Tibial artery (tissue), 4 donors: ENCODE data around the gene NADSYN1.

ENCODE experiments used
- DNase-seq, 2 donors: peaks; one replicate each; pipeline ENCODE4 v3.0.0-alpha.2; 2019
- H3K27ac ChIP-seq, 2 donors: fragments of 200-600 bp; sonication (generic) in 1 of 2; 1 replicate in 1 of 2; 2 replicates in 1 of 2; pipeline ENCODE4 v1.5.1; 2018 to 2019; ENCODE audit warnings: mild to moderate bottlenecking in 1 of 2
- H3K27me3 ChIP-seq, 2 donors: fragments of 200-600 bp; sonication (generic) in 1 of 2; one replicate each; pipeline versions ENCODE4 v1.5.1 to v1.6.0; 2016 to 2019
- H3K36me3 ChIP-seq, 3 donors: fragments of 200-600 bp; sonication (generic) in 2 of 3; one replicate each; pipeline ENCODE4 v1.5.1; 2016 to 2019; ENCODE audit warnings: mild to moderate bottlenecking in 2 of 3
- H3K4me1 ChIP-seq, 4 donors: fragments of 200-600 bp; sonication (generic) in 2 of 4; 1 replicate in 3 of 4; 2 replicates in 1 of 4; pipeline ENCODE4 v1.5.1; 2016 to 2019
- H3K4me3 ChIP-seq, 2 donors: fragments of 200-600 bp; sonication (generic) in 1 of 2; 1 replicate in 1 of 2; 2 replicates in 1 of 2; pipeline ENCODE4 v1.5.1; 2018 to 2019; ENCODE audit warnings: mild to moderate bottlenecking in 2 of 2
- H3K9me3 ChIP-seq, 3 donors: fragments of 200-600 bp; sonication (generic) in 1 of 3; one replicate each; pipeline ENCODE4 v1.5.1; 2016 to 2019
- CTCF ChIP-seq, 2 experiments: fragments of 200-600 bp in 1 of 2; fragments of 450-650 bp in 1 of 2; IDR thresholded peaks; one replicate each; pipeline ENCODE4 v1.5.1; 2017 to 2019; ENCODE audit warnings: antibody characterized with exemption in 2 of 2, mild to moderate bottlenecking in 1 of 2, moderate library complexity in 1 of 2
- intact Hi-C: fragments of 100-400 bp; cut with DNase I; formaldehyde crosslinking; loops from one replicate; pipeline ENCODE4 v1.15.0; 2023; ENCODE audit warnings: low total_unique reads

The NADSYN1 gene

DNA sequence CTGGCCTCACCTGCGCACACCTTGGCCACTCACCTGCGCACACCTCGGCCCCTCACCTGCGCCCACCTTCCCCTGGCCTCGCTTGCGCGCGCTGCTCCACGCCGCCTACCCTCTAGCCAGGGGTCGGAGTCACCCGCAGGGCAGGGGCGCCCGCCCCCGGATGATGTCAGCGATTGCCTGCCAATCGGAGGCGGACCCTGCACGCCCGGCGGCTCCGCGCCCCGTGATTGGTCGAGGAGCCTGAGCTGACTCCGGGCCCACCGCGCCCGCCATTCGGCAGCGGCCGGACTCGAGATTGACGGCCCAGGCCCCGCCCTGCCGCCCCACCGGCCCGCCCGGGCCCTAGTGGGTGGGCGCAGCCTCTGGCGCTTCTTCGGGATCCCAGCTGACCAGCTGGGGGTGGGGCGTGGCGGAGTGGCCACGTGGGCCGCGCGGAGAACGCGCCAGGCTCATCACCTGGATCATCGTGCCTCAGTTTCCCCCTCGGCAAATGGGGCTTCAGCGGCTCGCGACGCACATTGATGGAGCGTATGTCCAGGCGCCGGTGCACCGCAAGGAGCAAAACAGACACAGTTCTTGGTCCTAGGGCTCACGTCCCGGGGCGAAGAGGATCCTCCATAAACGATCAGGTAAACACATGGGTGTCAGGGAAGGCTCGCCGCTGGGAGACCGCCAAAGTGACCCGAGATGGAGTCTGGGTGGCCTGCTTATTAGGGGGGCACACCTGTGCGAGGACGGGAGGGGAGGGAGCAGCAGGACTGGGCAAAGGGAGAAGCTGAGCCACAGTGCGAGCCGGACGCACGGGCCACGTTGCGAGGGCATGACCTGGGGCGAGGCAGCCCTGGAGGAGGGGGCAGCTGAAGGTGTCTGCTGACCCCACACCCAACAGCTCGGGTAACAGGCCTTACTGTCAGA is 4.5 kb upstream of the NADSYN1 start, which contains the start of gene DHCR7:
Gene DHCR7, minus strand, starts transcription at position 137 of the 915 bp plus-strand sequence. CDS start 3,441 bp downstream, outside the sequence.
- peak; percentile 91 to 97 for DNase-seq
- H3K4me1 ChIP-seq: peaks cover 0 to 33% (median 24%) of the 10 kb centered on the region in 4 donors
- H3K4me3 ChIP-seq: peak within 1 kb of the TSS; percentile 59 to 65
- H3K27me3 ChIP-seq: no peaks in the 10 kb centered on the region
- peaks cover 0 to 16% (median 14%) of the 10 kb centered on the region in 3 donors for H3K36me3 ChIP-seq
- peak within 1 kb of the TSS; percentile 74 to 80 for H3K27ac ChIP-seq
- intact Hi-C loops: no loop called here
- H3K9me3 ChIP-seq: no peaks in the 10 kb centered on the region
- TF ChIP-seq CTCF (IDR thresholded peaks at IDR 0.05): peak in 1 of 2 experiments; percentile 26

DNA sequence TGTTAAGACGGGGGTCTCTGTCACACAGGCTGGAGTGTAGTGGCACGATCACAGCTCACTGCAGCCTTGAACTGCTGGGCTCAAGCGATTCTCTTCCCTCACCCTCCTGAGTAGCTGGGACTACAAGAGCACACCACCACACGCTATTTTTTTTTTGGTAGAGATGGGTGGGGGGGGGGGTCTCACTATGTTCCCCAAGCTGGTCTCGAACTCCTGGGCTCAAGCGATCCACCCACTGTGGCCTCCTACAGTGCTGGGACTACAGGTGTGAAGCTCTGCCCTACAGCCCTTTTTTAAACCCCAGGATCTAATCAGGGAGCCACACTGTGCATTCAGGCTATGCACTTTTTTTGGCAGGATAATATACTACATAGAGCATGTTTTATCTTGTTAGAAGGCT is 3.4 kb upstream of the NADSYN1 start:
- H3K4me3 ChIP-seq: peak overlapping the region; percentile 59 to 65
- no peak for TF ChIP-seq CTCF (IDR thresholded peaks at IDR 0.05)
- peak; percentile 15 to 16 for DNase-seq
- peaks cover 0 to 5% (median 5%) of the 10 kb centered on the region in 3 donors for H3K36me3 ChIP-seq
- intact Hi-C loops: no loop called here
- no peaks in the 10 kb centered on the region for H3K9me3 ChIP-seq
- peak overlapping the region; percentile 74 to 80 for H3K27ac ChIP-seq
- peaks cover 0 to 44% (median 32%) of the 10 kb centered on the region in 4 donors for H3K4me1 ChIP-seq
- H3K27me3 ChIP-seq: no peaks in the 10 kb centered on the region

DNA sequence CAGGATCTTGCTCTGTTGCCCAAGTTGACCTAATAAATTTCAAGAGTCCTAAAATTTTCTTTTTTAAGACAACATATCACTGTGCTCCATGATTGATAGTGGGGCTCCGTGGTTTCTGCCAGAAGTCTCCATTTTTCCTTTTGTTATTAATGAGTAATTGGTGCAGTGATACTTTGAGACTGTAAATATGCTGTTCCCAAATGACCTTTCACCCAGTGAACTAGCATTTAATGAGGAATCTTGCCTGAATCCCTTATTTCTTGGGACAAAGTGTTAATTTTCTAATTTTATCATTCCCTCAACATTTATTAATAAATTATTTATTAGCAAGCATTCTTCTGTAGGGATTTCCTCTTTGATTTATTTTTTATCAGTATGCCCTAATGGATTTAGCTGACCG is 2.5 kb upstream of the NADSYN1 start:
- Histone ChIP-seq H3K4me3 (no peak overlapping the region), H3K9me3 (no peaks in the 10 kb centered on the region), H3K4me1 (peaks cover 0 to 47% (median 33%) of the 10 kb centered on the region in 4 donors), H3K27me3 (no peaks in the 10 kb centered on the region), H3K36me3 (peaks cover 5 to 6% (median 6%) of the 10 kb centered on the region in 3 donors), H3K27ac (peak overlapping the region in 1 of 2 donors; percentile 7)
- no peak for DNase-seq
- TF ChIP-seq CTCF (IDR thresholded peaks at IDR 0.05): no peak
- intact Hi-C loops: no loop called here

- H3K27me3 ChIP-seq: no peaks in the 10 kb centered on the region
- H3K9me3 ChIP-seq: no peaks in the 10 kb centered on the region
- peak in 1 of 2 donors; percentile 10 for DNase-seq
- H3K36me3 ChIP-seq: peaks cover 8 to 10% (median 9%) of the 10 kb centered on the region in 3 donors
- H3K4me1 ChIP-seq: peaks cover 0 to 47% (median 33%) of the 10 kb centered on the region in 4 donors
- no peak overlapping the region for H3K27ac ChIP-seq
- no peak overlapping the region for H3K4me3 ChIP-seq
- no peak for TF ChIP-seq CTCF (IDR thresholded peaks at IDR 0.05)
- intact Hi-C loops: no loop called here
Measured at GRCh38 chr11:71450939-71451338, 2.1 kb upstream of the NADSYN1 start.

DNA sequence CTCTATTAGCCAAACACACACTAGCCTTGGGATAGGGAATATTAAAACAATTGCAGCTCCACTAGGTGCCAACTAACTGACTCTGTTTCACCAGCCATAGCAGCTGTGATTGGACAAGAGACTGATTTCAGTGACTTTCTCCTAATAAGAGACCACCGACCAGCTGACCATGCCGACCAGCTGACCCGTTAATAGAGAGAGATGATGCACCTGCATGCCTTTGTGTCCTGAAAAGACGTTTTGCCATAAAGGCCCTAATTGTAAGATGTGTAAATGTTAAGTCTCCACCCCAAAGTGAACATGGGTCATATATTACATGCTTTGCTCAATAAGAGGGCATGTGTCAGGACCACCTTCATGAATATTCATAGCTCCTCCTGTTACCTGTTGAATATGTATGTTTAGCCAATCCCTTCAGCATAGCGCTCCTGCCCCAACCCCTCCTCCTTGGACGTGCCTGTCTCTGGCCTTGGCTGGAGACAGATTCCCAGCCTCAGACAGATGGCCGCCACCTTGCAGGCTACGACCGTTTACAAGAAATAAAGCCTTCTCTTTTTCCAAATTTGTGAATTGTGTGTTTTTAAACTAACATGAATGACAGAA is 1.3 kb upstream of the NADSYN1 start:
- TF ChIP-seq CTCF (IDR thresholded peaks at IDR 0.05): no peak
- Histone ChIP-seq H3K27me3 (no peaks in the 10 kb centered on the region), H3K36me3 (peaks cover 15 to 18% (median 16%) of the 10 kb centered on the region in 3 donors), H3K27ac (peak overlapping the region; percentile 80 to 89), H3K9me3 (no peaks in the 10 kb centered on the region), H3K4me1 (peaks cover 0 to 47% (median 33%) of the 10 kb centered on the region in 4 donors), H3K4me3 (peak overlapping the region; percentile 83 to 84)
- peak; percentile 11 to 56 for DNase-seq
- intact Hi-C loops: no loop called here
